GM23338 (cell line): ENCODE results near the gene MED27. TPM values are rescaled to one million over a fixed set of nuclear protein-coding genes. Genes with fewer than 3 reads are reported as not detected.

ENCODE experiments used
- ATAC-seq: fragments of 200-7000 bp; cut with Tn5 transposase; 3 replicates; pipeline ENCODE4 v1.9.1; 2020
- DNase-seq: peaks from one replicate; pipeline ENCODE4 v3.0.0-alpha.2; 2015; ENCODE audit warnings: low spot score
- H2AFZ ChIP-seq: fragments of 200-600 bp; sonication (generic); 2 replicates; pipeline ENCODE4 v1.8.0; 2016; ENCODE audit warnings: antibody characterized with exemption, mild to moderate bottlenecking, moderate library complexity
- H3F3A ChIP-seq: fragments of 200-600 bp; sonication (generic); replicated peaks from 2 replicates; pipeline ENCODE4 v1.8.0; 2017; ENCODE audit warnings: antibody characterized with exemption, mixed run types, low read depth
- H3K27ac ChIP-seq: fragments of 200-600 bp; sonication (generic); 2 replicates; pipeline ENCODE4 v1.6.1; 2016; ENCODE audit warnings: low read depth
- H3K27me3 ChIP-seq: fragments of 200-600 bp; sonication (generic); 2 replicates; pipeline ENCODE4 v1.8.0; 2016; ENCODE audit warnings: mild to moderate bottlenecking, mixed run types, moderate library complexity; ENCODE audit not compliant: insufficient read depth
- H3K36me3 ChIP-seq: fragments of 200-600 bp; sonication (generic); 2 replicates; pipeline ENCODE4 v1.8.0; 2016; ENCODE audit warnings: mild to moderate bottlenecking; ENCODE audit not compliant: insufficient read depth
- H3K4me1 ChIP-seq: fragments of 200-600 bp; sonication (generic); 2 replicates; pipeline ENCODE4 v1.8.0; 2016; ENCODE audit warnings: mild to moderate bottlenecking, moderate library complexity; ENCODE audit not compliant: insufficient read depth
- H3K4me2 ChIP-seq: fragments of 200-600 bp; sonication (generic); 2 replicates; pipeline ENCODE4 v1.7.1; 2017; ENCODE audit warnings: mixed run types
- H3K4me3 ChIP-seq: fragments of 200-600 bp; sonication (generic); 2 replicates; pipeline ENCODE4 v1.6.1; 2016; ENCODE audit warnings: mixed run types
- H3K79me2 ChIP-seq: fragments of 200-600 bp; sonication (generic); replicated peaks from 2 replicates; pipeline ENCODE4 v1.8.0; 2017; ENCODE audit warnings: mild to moderate bottlenecking; ENCODE audit not compliant: insufficient read depth
- H3K9me2 ChIP-seq: fragments of 200-600 bp; sonication (generic); 2 replicates; pipeline ENCODE4 v1.8.0; 2017; ENCODE audit not compliant: insufficient read depth
- H4K20me1 ChIP-seq: fragments of 200-600 bp; sonication (generic); replicated peaks from 2 replicates; pipeline ENCODE4 v1.8.0; 2017; ENCODE audit warnings: mild to moderate bottlenecking; ENCODE audit not compliant: insufficient read depth
- H3K27ac Mint-ChIP-seq: 2 replicates; pipeline ENCODE4 v1.8.0; 2020; ENCODE audit warnings: inconsistent platforms, mild to moderate bottlenecking, moderate library complexity, mixed read lengths
- H3K27me3 Mint-ChIP-seq: 3 replicates; pipeline ENCODE4 v1.8.0; 2022; ENCODE audit warnings: low read depth, mild to moderate bottlenecking, moderate library complexity, mixed read lengths, inconsistent platforms; ENCODE audit not compliant: insufficient read depth, poor library complexity
- H3K36me3 Mint-ChIP-seq: 3 replicates; pipeline ENCODE4 v1.8.0; 2021; ENCODE audit warnings: low read depth, mild to moderate bottlenecking, inconsistent platforms, moderate library complexity, mixed read lengths
- H3K4me1 Mint-ChIP-seq: 3 replicates; pipeline ENCODE4 v1.8.0; 2020; ENCODE audit warnings: mild to moderate bottlenecking, inconsistent platforms, mixed read lengths
- H3K4me3 Mint-ChIP-seq: 3 replicates; pipeline ENCODE4 v1.8.0; 2021; ENCODE audit warnings: moderate library complexity, mild to moderate bottlenecking, inconsistent platforms, mixed read lengths
- H3K9me3 Mint-ChIP-seq: 3 replicates; pipeline ENCODE4 v1.8.0; 2020; ENCODE audit warnings: moderate library complexity, mild to moderate bottlenecking, inconsistent platforms, mixed read lengths
- CREB1 ChIP-seq: fragments of 250-450 bp; sonication (Bioruptor Pico); IDR thresholded peaks from 2 replicates; pipeline ENCODE4 v1.5.0; 2020; ENCODE audit warnings: low read depth, mild to moderate bottlenecking, moderate library complexity
- CTCF ChIP-seq, 2 experiments: fragments of 200-600 bp in 1 of 2; sonication (generic) in 1 of 2; conservative IDR thresholded peaks; 2 replicates each; pipeline versions ENCODE4 v1.5.1 to v1.6.1; 2016 to 2017; ENCODE audit warnings: antibody characterized with exemption in 2 of 2, low read depth in 2 of 2, mild to moderate bottlenecking in 2 of 2, moderate library complexity in 1 of 2
- ETS1 ChIP-seq: IDR thresholded peaks from 2 replicates; pipeline ENCODE4 v1.6.1; 2016; ENCODE audit warnings: antibody characterized with exemption
- EZH2 ChIP-seq: fragments of 200-600 bp; sonication (generic); IDR thresholded peaks from one replicate; pipeline ENCODE4 v1.8.0; 2017; ENCODE audit warnings: antibody characterized with exemption, mild to moderate bottlenecking, low read depth; ENCODE audit not compliant: unreplicated experiment
- EZH2phosphoT487 ChIP-seq: fragments of 200-600 bp; sonication (generic); IDR thresholded peaks from one replicate; pipeline ENCODE4 v1.8.1; 2018; ENCODE audit warnings: antibody characterized with exemption; ENCODE audit not compliant: unreplicated experiment
- JUNB ChIP-seq: IDR thresholded peaks from one replicate; pipeline ENCODE4 v1.6.1; 2016; ENCODE audit warnings: antibody characterized with exemption; ENCODE audit not compliant: unreplicated experiment
- NANOG ChIP-seq: IDR thresholded peaks from 2 replicates; pipeline ENCODE4 v1.6.1; 2016; ENCODE audit warnings: antibody characterized with exemption, borderline replicate concordance
- POLR2AphosphoS5 ChIP-seq: IDR thresholded peaks from 2 replicates; pipeline ENCODE4 v1.6.1; 2016; ENCODE audit warnings: antibody characterized with exemption, low read depth
- REST ChIP-seq: IDR thresholded peaks from one replicate; pipeline ENCODE4 v1.6.1; 2018; ENCODE audit warnings: antibody characterized with exemption; ENCODE audit not compliant: unreplicated experiment
- STAT1 ChIP-seq: IDR thresholded peaks from one replicate; pipeline ENCODE4 v1.6.1; 2016; ENCODE audit warnings: antibody characterized with exemption; ENCODE audit not compliant: unreplicated experiment
- ZNF114 ChIP-seq: fragments of 250-450 bp; sonication (Bioruptor Pico); IDR thresholded peaks from 2 replicates; pipeline ENCODE4 v1.5.0; 2020; ENCODE audit warnings: mild to moderate bottlenecking, moderate library complexity
- ZNF331 ChIP-seq: fragments of 250-450 bp; sonication (Bioruptor Pico); IDR thresholded peaks from 2 replicates; pipeline ENCODE4 v1.5.0; 2020; ENCODE audit warnings: low read depth, mild to moderate bottlenecking, moderate library complexity
- ZNF462 ChIP-seq: fragments of 250-450 bp; sonication (Bioruptor Pico); IDR thresholded peaks from 2 replicates; pipeline ENCODE4 v1.5.0; 2020; ENCODE audit warnings: mild to moderate bottlenecking, moderate library complexity
- polyA plus RNA-seq: library from polyadenylated mRNA; unstranded; fragments of >200 nt; fragmentation: Nextera tagmentation; extraction: Ambion mirVana; gene quantifications from 2 replicates; pipeline ENCODE4 v1.2.1, GENCODE V29; 2016
- total RNA-seq: library from RNA; depleted of rRNA; stranded (reverse); fragments of >200 nt; shearing (Covaris generic); gene quantifications from 2 replicates; pipeline ENCODE4 v1.2.3, GENCODE V29; 2014

The MED27 gene
- total and polyA plus RNA-seq, 2 experiments from 2014 or later = 30.6 to 35.0 TPM

- no peak for DNase-seq
- H3K4me1 Mint-ChIP-seq = peaks cover 21% of the 10 kb centered on the region
These were observed 203.2 kb downstream of the MED27 start for GRCh38 chr9:131876486-131876885.

More at GRCh38 chr9:131876486-131876885, 203.2 kb downstream of the MED27 start:
- Histone ChIP-seq H3K9me2 (no peaks in the 10 kb centered on the region), H2AFZ (no peak overlapping the region), H3F3A (peaks cover 3% of the 10 kb centered on the region; the same call in 1 of the 2 replicates), H4K20me1 (no peaks in the 10 kb centered on the region; the same call in none of the 2 replicates), H3K4me1 (peaks cover 13% of the 10 kb centered on the region), H3K36me3 (no peaks in the 10 kb centered on the region), H3K4me2 (no peak overlapping the region), H3K79me2 (no peaks in the 10 kb centered on the region), H3K4me3 (no peak overlapping the region), H3K27ac (no peak overlapping the region), H3K27me3 (no peaks in the 10 kb centered on the region)
- Mint-ChIP-seq H3K36me3 (no peaks in the 10 kb centered on the region), H3K27ac (no peak overlapping the region), H3K9me3 (no peaks in the 10 kb centered on the region), H3K4me3 (no peak overlapping the region), H3K27me3 (peaks cover 3% of the 10 kb centered on the region)
- ATAC-seq = no peak
- TF ChIP-seq CTCF (conservative IDR thresholded peaks at IDR 0.05; ENCODE audit: low read depth in 2 of 2) (no peak), JUNB (no peak), NANOG (no peak), ZNF462 (CRISPR knock-in tag) (no peak), REST (no peak), EZH2 (no peak), EZH2phosphoT487 (no peak), STAT1 (no peak), POLR2AphosphoS5 (no peak), CREB1 (CRISPR knock-in tag) (no peak), ETS1 (no peak), ZNF331 (no peak), ZNF114 (CRISPR knock-in tag) (no peak)
